Panc1 (cell line): Measurements from ENCODE around the gene BANF2. TPM values are rescaled to one million over a fixed set of nuclear protein-coding genes. Genes with fewer than 3 reads are reported as not detected.

Experiments
- ATAC-seq: fragments of 200-7000 bp; cut with Tn5 transposase; 2 replicates; pipeline ENCODE4 v1.9.1; 2020; ENCODE audit warnings: mild to moderate bottlenecking, moderate library complexity
- BruUV-seq: library from RNA; stranded (reverse); fragments of 400-500 nt; replicated peaks from 2 replicates; lab custom pipeline; 2021; lab: Mats Ljungman, UMichigan
- CTCF ChIA-PET: fragments of 300-600 bp; sonication (Branson Sonifier 250); formaldehyde crosslinking; loops from one replicate; lab custom pipeline; 2022; ENCODE audit warnings: antibody characterized with exemption; lab: Charles Lee
- POLR2A ChIA-PET: fragments of 300-600 bp; sonication (Branson Sonifier 250); formaldehyde crosslinking; loops from one replicate; lab custom pipeline; 2022; ENCODE audit warnings: antibody characterized with exemption; lab: Charles Lee
- DNase-seq: peaks from one replicate; pipeline ENCODE4 v3.0.0-alpha.2; 2010; ENCODE audit warnings: low read depth, low spot score
- H3K27ac ChIP-seq: 2 replicates; pipeline ENCODE4 v1.5.1; 2011; ENCODE audit warnings: mild to moderate bottlenecking, low read length, inconsistent platforms
- H3K27me3 ChIP-seq: fragments of 200-500 bp; sonication (Bioruptor generic); 2 replicates; pipeline ENCODE4 v1.6.0; 2014; ENCODE audit warnings: low read length, inconsistent platforms; ENCODE audit not compliant: control insufficient read depth, insufficient read depth
- H3K36me3 ChIP-seq: fragments of 200-500 bp; sonication (Bioruptor generic); 2 replicates; pipeline ENCODE4 v1.5.1; 2014; ENCODE audit warnings: inconsistent platforms, mild to moderate bottlenecking, low read length, moderate library complexity; ENCODE audit not compliant: control insufficient read depth, insufficient read depth
- H3K4me1 ChIP-seq: 2 replicates; pipeline ENCODE4 v1.5.1; 2011; ENCODE audit warnings: inconsistent platforms, mild to moderate bottlenecking, low read length, moderate library complexity; ENCODE audit not compliant: control insufficient read depth, insufficient read depth
- H3K4me3 ChIP-seq, 2 experiments: 2 replicates each; pipeline ENCODE4 v1.5.1; 2011 to 2012; ENCODE audit warnings: low read depth in 2 of 2, low read length in 2 of 2, mild to moderate bottlenecking in 2 of 2, inconsistent platforms in 1 of 2, moderate library complexity in 1 of 2
- H3K9me3 ChIP-seq: fragments of 200-500 bp; sonication (Bioruptor generic); 2 replicates; pipeline ENCODE4 v1.5.1; 2014; ENCODE audit warnings: low read depth, mild to moderate bottlenecking, inconsistent platforms, low read length, moderate library complexity; ENCODE audit not compliant: control insufficient read depth, insufficient read depth
- POLR2AphosphoS5 ChIP-seq: IDR thresholded peaks from 2 replicates; pipeline ENCODE4 v1.6.1; 2012; ENCODE audit warnings: mild to moderate bottlenecking, low read depth, low read length, moderate library complexity
- REST ChIP-seq, 2 experiments: IDR thresholded peaks; 2 replicates each; pipeline ENCODE4 v1.6.1; 2011 to 2012; ENCODE audit warnings: low read depth in 2 of 2, control low read depth in 1 of 2, low read length in 1 of 2, mild to moderate bottlenecking in 1 of 2, moderate library complexity in 1 of 2; ENCODE audit not compliant: insufficient read depth in 1 of 2
- SIN3A ChIP-seq: IDR thresholded peaks from 2 replicates; pipeline ENCODE4 v1.6.1; 2012; ENCODE audit warnings: low read depth, mild to moderate bottlenecking, low read length, moderate library complexity, borderline replicate concordance; ENCODE audit not compliant: insufficient read depth
- TCF7L2 ChIP-seq: IDR thresholded peaks from 2 replicates; pipeline ENCODE4 v1.6.1; 2011; ENCODE audit warnings: mild to moderate bottlenecking, low read depth, low read length, inconsistent platforms
- in situ Hi-C: cut with HindIII; loops from 2 replicates; pipeline ENCODE4 v1.10.0; 2016; ENCODE audit warnings: low sequenced_read_pairs, low pct_unique_long_range_greater_than_20kb
- intact Hi-C: fragments of 100-400 bp; cut with micrococcal nuclease; formaldehyde crosslinking; loops from one replicate; pipeline ENCODE4 v1.10.0; 2022; ENCODE audit not compliant: unreplicated experiment
- total RNA-seq: library from RNA; stranded (reverse); gene quantifications from one replicate; pipeline ENCODE4 v1.2.1, GENCODE V29; 2021; ENCODE audit not compliant: unreplicated experiment
- TF ChIP-seq, protein P1 (sequence below): fragments of 450-650 bp; IDR thresholded peaks from 2 replicates; pipeline ENCODE4 v1.5.1; 2017; ENCODE audit warnings: mild to moderate bottlenecking

Gene BANF2
- total RNA-seq, 1 experiment from 2014 or later, result not detected

GRCh38 chr20:17685168-17685567 lies 14.6 kb upstream of the BANF2 start:
- Histone ChIP-seq H3K27ac (no peak overlapping the region), H3K36me3 (no peaks in the 10 kb centered on the region; the same call in 1 of the 2 replicates), H3K4me1 (peaks cover 2% of the 10 kb centered on the region; the same call in 1 of the 2 replicates), H3K27me3 (peaks cover 24% of the 10 kb centered on the region), H3K9me3 (no peaks in the 10 kb centered on the region), H3K4me3 (no peak overlapping the region)
- CTCF ChIA-PET, result interaction anchor here (0.7 kb wide), 1 partner anchor 11 kb away, joined by 4 read pairs; no protein-coding TSS in a partner anchor
- TF ChIP-seq, protein P1, sequence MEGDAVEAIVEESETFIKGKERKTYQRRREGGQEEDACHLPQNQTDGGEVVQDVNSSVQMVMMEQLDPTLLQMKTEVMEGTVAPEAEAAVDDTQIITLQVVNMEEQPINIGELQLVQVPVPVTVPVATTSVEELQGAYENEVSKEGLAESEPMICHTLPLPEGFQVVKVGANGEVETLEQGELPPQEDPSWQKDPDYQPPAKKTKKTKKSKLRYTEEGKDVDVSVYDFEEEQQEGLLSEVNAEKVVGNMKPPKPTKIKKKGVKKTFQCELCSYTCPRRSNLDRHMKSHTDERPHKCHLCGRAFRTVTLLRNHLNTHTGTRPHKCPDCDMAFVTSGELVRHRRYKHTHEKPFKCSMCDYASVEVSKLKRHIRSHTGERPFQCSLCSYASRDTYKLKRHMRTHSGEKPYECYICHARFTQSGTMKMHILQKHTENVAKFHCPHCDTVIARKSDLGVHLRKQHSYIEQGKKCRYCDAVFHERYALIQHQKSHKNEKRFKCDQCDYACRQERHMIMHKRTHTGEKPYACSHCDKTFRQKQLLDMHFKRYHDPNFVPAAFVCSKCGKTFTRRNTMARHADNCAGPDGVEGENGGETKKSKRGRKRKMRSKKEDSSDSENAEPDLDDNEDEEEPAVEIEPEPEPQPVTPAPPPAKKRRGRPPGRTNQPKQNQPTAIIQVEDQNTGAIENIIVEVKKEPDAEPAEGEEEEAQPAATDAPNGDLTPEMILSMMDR, result no peak
- TF ChIP-seq REST (IDR thresholded peaks at IDR 0.05; ENCODE audit: insufficient read depth in 1 of 2, low read depth in 2 of 2, low read length in 1 of 2) (no peak), SIN3A (no peak), POLR2AphosphoS5 (no peak), TCF7L2 (no peak)
- in situ Hi-C loops (no loop called here), intact Hi-C loops (no loop called here)
- POLR2A ChIA-PET, result no interaction called here
- DNase-seq (no peak), ATAC-seq (no peak)
- no TSS peak for BruUV-seq

DNA sequence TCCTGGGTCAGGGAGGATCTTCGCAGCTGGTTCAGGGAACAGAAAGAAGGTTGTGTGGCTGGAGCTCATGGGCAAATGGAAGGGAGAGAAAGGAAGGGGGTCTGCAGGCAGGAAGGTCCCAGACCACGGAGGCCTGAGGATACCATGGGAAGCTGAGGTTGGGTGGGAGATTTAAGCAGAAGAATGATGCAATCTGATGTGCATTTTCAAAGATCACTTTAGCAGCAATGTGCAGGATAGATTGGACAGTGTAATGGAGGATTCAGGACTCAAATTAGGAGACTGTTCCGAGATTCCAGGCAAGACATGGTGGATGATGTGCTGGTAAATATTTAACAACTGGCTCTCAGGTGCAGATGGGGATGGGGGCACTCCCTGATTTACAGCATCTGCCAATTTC lies 12.0 kb upstream of the BANF2 start:
- no TSS peak for BruUV-seq
- intact Hi-C loops, result no loop called here
- CTCF ChIA-PET, result no interaction called here
- in situ Hi-C loops, result no loop called here
- DNase-seq, result no peak
- H3K27ac ChIP-seq, result no peak overlapping the region
- H3K9me3 ChIP-seq, result no peaks in the 10 kb centered on the region
- ATAC-seq, result no peak
- TF ChIP-seq SIN3A (no peak), TCF7L2 (no peak)
- no peaks in the 10 kb centered on the region for H3K36me3 ChIP-seq
- POLR2A ChIA-PET, result no interaction called here
- H3K27me3 ChIP-seq, result peaks cover 26% of the 10 kb centered on the region
- H3K4me3 ChIP-seq, result no peak overlapping the region
- H3K4me1 ChIP-seq, result no peaks in the 10 kb centered on the region

- intact Hi-C loops, result no loop called here
Measured at GRCh38 chr20:17688965-17689364, 10.8 kb upstream of the BANF2 start.

More at GRCh38 chr20:17688965-17689364, 10.8 kb upstream of the BANF2 start:
- DNase-seq (no peak), ATAC-seq (no peak)
- TF ChIP-seq POLR2AphosphoS5, result no peak
- TF ChIP-seq, protein P1, result no peak
- no peak for TF ChIP-seq REST (IDR thresholded peaks at IDR 0.05; ENCODE audit: insufficient read depth in 1 of 2, low read depth in 2 of 2, low read length in 1 of 2)
- no peak for TF ChIP-seq SIN3A
- no peak for TF ChIP-seq TCF7L2
- H3K36me3 ChIP-seq, result no peaks in the 10 kb centered on the region
- in situ Hi-C loops, result no loop called here
- no peaks in the 10 kb centered on the region for H3K4me1 ChIP-seq
- H3K4me3 ChIP-seq, result no peak overlapping the region
- ChIA-PET CTCF (interaction anchor here (0.5 kb wide), 1 partner anchor 40 kb away, joined by 3 read pairs; no protein-coding TSS in a partner anchor), POLR2A (no interaction called here)
- H3K9me3 ChIP-seq, result no peaks in the 10 kb centered on the region
- BruUV-seq, result no TSS peak
- no peak overlapping the region for H3K27ac ChIP-seq
- H3K27me3 ChIP-seq, result peaks cover 20% of the 10 kb centered on the region
